HG02763 (cell line): ENCODE results near the gene PTPRG.
"Not testable (repeated sequence)": the region's sequence is repeated elsewhere in the genome, so short reads cannot be mapped to it uniquely, and the experiment has no call there.

Experiments used
- ATAC-seq: cut with Tn5 transposase; IDR thresholded peaks from one replicate; pipeline ENCODE4 v1.9.1; 2021; ENCODE audit warnings: mild to moderate bottlenecking, moderate library complexity; ENCODE audit not compliant: unreplicated experiment

Gene PTPRG

DNA sequence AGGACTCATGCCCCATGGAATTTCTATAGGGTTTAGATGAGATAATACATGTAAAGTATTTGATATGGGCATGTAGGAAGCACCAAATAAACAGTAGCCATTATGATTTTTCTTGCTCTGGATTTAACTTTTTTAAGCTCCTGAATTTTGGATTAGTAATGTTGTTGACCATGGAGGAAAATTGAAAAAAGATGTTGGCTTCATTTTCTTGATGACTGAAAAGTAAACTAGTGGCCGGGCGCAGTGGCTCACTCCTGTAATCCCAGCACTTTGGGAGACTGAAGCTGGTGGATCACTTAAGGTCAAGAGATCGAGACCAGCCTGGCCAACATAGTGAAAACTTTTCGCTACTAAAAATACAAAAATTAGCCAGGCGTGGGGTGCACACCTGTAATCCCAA lies 120.3 kb downstream of the PTPRG start:
- ATAC-seq = no peak

DNA sequence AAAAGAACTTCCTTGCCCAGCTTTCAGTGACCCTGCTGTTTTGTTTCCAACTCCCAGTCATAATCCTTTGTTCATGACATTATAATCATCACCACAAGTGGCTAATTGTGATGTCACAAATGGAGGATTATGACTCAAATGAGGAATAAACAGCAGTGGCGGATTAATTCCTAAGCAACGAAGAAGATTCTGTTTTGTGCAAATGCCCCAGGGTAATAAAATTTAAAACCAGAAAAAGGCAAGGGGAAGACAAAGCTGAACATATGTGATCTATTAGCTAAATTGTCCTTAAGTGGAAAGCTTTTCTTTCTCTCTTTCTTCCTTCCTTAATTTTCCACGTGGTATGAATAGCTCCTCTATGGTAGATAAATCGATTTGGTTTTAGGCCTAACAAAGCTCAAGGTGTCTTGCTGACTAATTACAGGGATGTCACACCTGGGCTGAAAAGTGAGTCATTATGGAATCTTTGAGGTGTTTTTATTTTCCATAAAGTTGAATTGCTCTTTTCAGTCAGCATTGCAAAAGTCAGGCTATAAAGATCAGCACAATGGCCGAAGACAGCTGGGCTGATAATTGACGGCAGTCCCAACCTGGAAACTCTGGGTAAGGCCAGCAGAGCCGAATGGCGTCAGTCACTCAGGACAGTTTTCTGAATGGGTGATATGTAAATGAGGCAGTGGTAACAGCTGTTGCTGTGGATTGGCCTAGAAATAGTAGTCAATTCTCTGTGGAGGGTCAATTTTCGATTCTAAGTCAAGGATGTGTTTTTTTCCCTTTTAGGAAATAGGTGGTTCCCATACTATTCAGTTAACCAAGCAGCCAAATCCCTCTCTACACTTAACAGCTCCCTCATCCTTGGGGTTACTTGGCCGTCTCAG lies 121.5 kb downstream of the PTPRG start:
- no peak for ATAC-seq

DNA sequence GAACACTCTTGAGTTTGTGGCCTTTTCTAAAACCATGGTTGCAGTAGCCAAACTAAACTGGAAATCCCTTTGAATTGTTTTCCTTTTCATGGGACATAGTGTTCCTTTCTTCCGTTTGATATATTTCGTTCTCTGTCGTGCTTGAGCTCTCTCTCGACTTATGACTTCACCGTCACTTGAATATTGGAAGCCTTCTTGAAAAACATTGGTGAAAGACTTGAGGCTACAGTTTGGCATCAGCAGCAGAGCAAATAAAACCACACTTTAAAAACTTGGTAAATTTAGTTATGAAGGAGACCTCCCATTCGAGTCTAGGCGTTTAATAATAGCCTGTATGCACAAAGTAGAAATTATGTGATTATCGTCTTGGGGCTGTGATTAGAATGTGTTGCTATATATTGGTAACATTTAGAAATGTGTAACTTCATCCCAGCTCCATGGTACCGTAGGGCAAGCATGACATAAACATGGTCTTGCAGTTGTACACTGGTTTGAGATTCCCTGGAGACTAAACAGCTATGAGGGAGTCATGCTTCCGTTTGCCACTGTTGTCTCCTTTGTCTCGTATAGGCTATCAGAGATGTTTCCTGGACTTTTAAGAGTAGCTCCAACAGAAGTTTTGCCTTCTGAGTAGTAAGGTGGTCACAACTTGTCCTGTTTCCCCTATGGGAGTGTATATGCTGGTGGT lies 122.3 kb downstream of the PTPRG start:
- no peak for ATAC-seq

DNA sequence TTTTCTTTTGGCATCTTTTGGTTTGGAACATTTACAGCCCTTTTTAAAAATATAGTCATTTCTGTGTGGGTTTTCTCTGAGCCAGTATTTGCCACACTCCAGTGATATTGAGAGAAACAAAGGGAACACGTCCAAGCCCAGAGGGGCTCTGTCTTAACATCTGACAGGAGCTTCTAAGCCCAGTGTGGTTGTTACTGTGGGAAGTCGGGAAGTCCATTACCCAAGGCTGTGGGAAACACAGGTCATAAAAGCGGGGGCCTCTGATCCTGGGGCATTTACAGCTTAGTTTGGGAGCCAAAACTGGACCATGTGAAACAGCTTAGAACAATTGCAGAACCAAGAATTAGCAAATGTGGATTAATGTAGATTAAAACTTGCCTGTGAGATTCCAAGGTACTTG lies 123.0 kb downstream of the PTPRG start:
- ATAC-seq = no peak

DNA sequence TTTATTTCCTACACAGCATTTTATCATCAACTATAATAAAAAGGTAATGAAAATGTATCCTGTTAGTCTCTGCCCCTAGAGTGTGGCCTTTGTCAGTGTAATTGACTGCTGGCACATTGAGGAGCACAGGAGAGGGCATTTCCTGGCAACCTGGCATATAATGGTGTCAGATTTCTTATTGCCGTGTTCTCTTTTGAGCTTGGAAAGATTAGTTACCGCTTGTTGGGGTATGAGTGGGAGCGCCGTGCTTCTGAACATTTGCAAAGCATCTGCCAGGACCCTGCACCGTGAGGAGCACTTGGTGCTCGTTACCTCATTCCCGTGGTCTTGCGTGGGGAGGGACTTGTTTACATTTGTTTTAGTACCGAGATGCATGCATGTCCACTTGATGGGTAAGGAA lies 124.4 kb downstream of the PTPRG start:
- no peak for ATAC-seq

DNA sequence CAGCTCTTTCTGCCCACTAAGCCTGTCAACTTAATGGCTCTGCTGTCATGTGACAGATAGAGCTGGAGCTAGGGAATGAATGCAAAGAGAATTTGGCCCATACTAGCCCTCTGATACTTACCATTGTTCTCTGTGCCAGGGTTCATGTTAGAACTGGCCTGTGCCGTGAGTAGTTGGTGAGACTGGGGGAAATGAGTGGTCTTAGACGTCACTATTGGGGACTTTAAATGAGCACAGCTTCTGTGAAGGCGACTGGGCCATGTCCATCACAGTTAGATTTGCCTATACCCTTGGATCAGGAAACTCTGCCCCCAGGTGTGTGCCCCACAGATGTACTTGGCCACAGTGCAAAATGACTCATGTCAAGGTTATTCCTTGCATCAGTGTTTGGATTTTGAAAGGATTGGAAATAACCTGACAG lies 124.9 kb downstream of the PTPRG start:
- ATAC-seq = no peak

DNA sequence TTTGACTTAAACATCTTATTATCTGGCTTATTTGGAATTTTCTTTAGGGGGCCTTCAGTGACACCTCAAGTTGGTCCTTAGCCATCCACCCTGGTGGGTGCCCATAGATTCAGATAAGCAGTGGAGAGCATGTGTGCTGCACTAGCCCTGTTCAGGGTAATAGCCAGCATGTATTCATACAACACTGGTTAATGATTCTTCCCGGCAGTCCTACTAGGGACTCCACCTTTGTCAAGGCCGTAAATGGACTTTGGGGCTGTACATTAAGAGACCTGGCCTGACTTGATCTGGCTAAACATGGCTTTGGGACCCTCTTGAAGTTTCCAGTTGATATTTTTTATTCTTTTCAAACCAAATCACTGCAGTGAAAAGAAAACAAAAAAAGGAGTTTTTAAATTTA lies 125.8 kb downstream of the PTPRG start:
- no peak for ATAC-seq

DNA sequence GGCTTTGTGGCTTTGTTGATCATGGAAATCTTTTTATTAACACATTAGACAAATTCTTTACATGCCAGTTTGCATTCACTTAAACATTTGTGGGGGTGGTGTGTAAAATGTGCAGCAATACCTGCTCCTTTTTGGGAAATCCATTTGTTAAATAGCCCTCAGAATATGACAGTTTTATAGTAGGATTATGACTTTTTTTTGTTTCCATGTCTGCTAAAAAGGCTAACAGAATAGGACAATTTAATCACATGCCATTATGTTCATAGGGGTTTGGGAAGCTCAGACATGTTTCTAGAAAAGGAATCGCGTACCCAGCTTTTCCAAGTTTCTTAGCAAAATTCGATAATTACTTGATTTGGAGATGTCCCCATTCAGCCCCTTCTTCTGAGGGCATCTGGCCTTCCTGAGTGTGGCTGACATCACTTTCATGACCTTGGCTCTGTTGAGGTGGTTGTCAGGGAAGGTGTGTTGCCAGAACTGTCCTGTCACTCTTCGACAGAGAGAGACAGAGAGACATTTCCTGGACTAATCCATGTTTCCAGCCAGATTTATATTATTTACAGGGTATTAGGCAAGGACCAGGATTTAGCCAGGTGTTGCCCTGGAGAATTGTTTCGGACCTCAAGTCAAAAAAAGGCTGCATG lies 126.4 kb downstream of the PTPRG start:
- ATAC-seq = no peak

- no peak for ATAC-seq
Measured at GRCh38 chr3:61688307-61688984, 127.1 kb downstream of the PTPRG start.

DNA sequence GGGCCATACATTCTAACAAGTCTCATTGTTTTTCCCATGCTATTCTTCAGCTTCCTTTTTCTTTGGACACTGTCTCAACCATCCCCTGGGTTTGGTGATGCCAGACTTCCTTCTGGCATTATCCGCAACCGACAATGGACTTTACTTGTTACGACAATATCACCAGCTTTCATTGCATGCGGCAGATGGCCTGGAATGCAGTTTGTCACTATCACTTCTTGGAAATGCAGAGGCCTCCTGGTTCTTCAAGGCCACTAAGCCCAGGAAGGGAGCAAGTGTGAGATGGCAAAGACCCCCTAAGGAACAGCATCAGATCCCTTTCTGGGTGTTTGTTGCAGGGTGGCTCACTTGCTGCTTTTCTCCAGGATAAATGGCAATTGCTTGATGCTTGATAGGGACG lies 128.6 kb downstream of the PTPRG start:
- ATAC-seq = no peak

DNA sequence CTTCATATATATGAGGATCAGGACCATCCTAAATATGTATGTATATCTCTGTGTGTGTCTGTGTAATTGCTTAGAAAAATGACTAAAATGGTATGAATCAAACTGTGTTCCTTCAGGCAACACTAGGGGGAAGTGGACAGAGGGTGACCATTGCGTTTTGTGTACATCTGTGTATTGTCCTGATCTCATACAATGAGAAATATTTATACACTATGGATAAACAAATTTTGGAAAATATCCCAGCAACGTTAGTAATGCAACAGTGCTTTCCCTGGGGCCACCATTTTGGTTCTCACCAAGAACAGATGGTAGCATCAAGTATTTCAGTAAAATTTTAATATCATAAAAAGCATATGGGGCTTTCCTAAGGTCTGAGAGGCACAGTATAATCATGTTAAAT lies 130.1 kb downstream of the PTPRG start:
- no peak for ATAC-seq

GRCh38 chr3:61697301-61697700 lies 135.9 kb downstream of the PTPRG start:
- ATAC-seq = no peak

GRCh38 chr3:61698278-61699072 lies 137.1 kb downstream of the PTPRG start:
- ATAC-seq = not testable (repeated sequence)

- ATAC-seq = no peak
Measured at GRCh38 chr3:61699622-61700021, 138.3 kb downstream of the PTPRG start.

GRCh38 chr3:61701011-61701410 lies 139.6 kb downstream of the PTPRG start:
- ATAC-seq = no peak

DNA sequence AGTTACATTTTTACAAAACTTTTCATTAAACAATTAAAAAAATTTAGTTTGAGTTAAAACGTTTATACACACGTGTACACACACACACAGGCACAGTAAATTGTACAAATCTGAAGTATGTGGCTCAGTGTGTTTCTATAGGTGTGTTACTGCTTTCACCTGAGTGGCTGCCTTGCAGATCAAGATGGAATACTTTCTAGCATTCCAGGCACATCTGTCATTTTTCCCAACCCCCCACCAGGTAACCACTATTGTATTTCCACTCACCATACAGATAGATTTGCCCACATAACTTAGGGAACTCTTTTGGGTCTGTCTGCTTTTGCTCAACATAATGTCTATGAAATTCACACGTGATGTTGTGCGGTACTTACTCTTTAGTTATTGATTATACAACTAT lies 141.1 kb downstream of the PTPRG start:
- no peak for ATAC-seq

- ATAC-seq = no peak
Measured at GRCh38 chr3:61704807-61705206, 143.4 kb downstream of the PTPRG start.

- no peak for ATAC-seq
Measured at GRCh38 chr3:61707492-61707891, 146.1 kb downstream of the PTPRG start.

DNA sequence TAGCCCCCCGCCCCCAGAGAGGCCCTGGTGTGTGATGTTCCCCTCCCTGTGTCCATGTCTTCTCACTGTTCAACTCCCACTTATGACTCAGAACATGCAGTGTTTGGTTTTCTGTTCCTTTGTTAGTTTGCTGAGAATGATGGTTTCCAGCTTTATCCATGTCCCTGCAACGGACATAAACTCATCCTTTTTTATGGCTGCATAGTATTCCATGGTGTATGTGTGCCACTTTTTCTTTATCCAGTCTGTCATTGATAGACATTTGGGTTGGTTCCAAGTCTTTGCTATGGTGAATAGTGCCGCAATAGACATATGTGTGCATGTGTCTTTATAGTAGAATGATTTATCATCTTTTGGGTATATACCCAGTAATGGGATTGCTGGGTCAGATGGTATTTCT lies 149.5 kb downstream of the PTPRG start:
- not testable (repeated sequence) for ATAC-seq

- no peak for ATAC-seq
Measured at GRCh38 chr3:61714225-61714624, 152.9 kb downstream of the PTPRG start.
